ENCODE results near the gene TGFBR3L.
A peak's percentile ranks its signal among the peaks of the same experiment; 100 is the strongest.

TGFBR3L gene

DNA sequence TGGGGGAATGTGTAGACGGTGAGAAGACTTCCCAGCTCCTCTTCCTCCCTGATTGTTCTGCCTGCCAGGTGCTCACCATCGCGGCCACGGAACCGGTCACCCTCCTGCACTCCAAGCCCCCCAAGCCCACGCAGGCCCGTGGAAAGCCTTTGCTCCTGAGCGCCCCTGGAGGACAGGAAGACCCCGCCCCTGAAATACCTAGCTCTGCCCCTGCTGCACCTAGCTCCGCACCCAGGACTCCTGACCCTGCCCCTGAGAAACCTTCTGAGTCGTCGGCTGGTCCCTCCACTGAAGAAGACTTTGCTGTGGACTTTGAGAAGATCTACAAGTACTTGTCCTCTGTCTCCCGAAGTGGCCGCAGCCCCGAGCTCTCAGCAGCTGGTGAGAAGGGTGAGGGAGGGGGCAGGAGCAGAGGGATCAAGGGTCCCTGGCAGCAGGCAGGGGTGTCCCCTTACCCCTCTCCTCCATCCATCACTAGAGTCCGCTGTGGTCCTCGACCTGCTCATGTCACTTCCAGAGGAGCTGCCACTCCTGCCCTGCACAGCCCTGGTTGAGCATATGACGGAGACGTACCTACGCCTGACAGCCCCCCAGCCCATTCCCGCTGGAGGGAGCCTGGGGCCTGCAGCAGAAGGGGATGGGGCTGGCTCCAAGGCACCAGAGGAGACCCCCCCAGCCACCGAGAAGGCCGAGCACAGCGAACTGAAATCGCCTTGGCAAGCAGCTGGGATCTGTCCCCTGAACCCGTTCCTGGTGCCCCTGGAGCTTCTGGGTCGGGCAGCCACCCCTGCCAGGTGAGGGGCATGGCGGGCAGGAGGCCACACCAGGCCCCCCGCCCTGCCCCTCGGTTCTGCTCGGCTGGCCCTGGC lies 7.6 kb downstream of the TGFBR3L start:
- H3K27ac ChIP-seq, result peak overlapping the region; percentile 83
- TF ChIP-seq, protein P1, sequence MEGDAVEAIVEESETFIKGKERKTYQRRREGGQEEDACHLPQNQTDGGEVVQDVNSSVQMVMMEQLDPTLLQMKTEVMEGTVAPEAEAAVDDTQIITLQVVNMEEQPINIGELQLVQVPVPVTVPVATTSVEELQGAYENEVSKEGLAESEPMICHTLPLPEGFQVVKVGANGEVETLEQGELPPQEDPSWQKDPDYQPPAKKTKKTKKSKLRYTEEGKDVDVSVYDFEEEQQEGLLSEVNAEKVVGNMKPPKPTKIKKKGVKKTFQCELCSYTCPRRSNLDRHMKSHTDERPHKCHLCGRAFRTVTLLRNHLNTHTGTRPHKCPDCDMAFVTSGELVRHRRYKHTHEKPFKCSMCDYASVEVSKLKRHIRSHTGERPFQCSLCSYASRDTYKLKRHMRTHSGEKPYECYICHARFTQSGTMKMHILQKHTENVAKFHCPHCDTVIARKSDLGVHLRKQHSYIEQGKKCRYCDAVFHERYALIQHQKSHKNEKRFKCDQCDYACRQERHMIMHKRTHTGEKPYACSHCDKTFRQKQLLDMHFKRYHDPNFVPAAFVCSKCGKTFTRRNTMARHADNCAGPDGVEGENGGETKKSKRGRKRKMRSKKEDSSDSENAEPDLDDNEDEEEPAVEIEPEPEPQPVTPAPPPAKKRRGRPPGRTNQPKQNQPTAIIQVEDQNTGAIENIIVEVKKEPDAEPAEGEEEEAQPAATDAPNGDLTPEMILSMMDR (conservative IDR thresholded peaks at IDR 0.05), result no peak
- no peak for TF ChIP-seq ZFX (IDR thresholded peaks at IDR 0.05)

DNA sequence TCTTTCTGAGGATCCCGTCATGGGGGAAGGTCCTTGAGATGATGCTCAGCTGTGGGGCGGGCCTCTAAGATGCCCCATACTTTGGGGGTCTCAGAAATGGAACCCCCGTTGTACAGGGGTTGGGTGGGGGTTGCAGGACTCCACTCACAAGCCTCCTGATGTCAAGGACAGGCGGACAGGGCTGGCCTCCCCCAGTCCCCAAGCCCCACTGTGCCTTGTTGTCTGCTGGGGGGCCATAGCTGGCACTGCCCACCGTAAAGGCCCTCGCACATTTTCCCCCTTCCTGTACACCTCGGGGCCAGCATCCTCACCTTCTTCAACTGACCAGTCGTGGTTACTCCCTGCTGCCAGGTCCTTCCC lies 8.2 kb downstream of the TGFBR3L start:
- no peak overlapping the region; the same call in 1 of the 2 replicates for H3K27ac ChIP-seq
- TF ChIP-seq, protein P1 (conservative IDR thresholded peaks at IDR 0.05), result no peak
- no peak for TF ChIP-seq ZFX (IDR thresholded peaks at IDR 0.05)

- no peak overlapping the region for H3K27ac ChIP-seq
- TF ChIP-seq ZFX (IDR thresholded peaks at IDR 0.05), result no peak
- TF ChIP-seq, protein P1 (conservative IDR thresholded peaks at IDR 0.05), result no peak
Observed at GRCh38 chr19:7923295-7924191, 8.9 kb downstream of the TGFBR3L start.

- TF ChIP-seq, protein P1 (conservative IDR thresholded peaks at IDR 0.05), result no peak
- no peak for TF ChIP-seq ZFX (IDR thresholded peaks at IDR 0.05)
- no peak overlapping the region; the same call in 1 of the 2 replicates for H3K27ac ChIP-seq
Observed at GRCh38 chr19:7924241-7924640, 9.6 kb downstream of the TGFBR3L start.

GRCh38 chr19:7924651-7925170 lies 10.1 kb downstream of the TGFBR3L start:
- peak overlapping the region; percentile 66 for H3K27ac ChIP-seq
- TF ChIP-seq ZFX (IDR thresholded peaks at IDR 0.05), result no peak

GRCh38 chr19:7925171-7925851 lies 10.7 kb downstream of the TGFBR3L start:
- TF ChIP-seq ZFX (IDR thresholded peaks at IDR 0.05), result peak; percentile 32; the same call in 1 of the 2 replicates
- TF ChIP-seq, protein P1 (conservative IDR thresholded peaks at IDR 0.05), result peak; percentile 97

DNA sequence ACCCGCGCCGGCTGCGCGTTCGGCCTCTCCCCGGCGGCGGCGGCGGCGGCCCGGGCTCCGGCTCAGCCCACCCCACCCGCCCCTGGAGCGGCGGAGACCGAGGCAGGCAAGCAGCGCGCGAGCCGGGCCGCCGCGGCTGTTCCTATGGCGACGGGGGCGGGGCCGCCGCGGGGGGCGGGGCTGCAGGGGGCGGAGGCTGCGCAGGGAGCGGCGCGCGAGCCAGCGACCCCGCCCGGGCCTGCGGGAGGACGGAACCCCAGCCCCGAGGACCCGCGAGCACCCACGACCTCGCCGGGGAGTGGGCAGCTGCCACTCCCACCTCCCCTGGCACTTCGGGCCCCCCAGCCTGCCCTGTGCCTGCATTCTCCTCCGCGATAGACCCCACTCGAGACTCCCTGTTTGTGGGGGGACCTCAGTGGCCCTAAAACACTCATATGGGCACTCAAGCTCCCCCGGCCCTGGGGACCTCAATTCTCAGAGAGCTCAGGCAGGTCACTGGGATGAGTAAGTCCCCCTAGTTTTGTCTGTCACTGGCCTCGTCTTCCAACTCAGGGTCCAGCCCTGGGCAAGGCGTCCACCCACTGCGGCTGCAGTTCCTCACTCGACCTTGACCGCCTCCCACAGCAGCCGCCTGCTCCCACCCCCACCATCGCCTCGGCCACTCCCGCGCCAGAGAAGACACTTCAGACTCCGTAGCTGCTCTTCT lies 11.5 kb downstream of the TGFBR3L start, which contains the start of gene CTXN1:
Gene CTXN1, minus strand, starts transcription at position 115 of the 706 bp plus-strand sequence. CDS start 597 bp downstream, outside the sequence.
- TF ChIP-seq, protein P1 (conservative IDR thresholded peaks at IDR 0.05), result no peak
- TF ChIP-seq ZFX (IDR thresholded peaks at IDR 0.05), result no peak
- peak within 1 kb of the TSS; percentile 66 for H3K27ac ChIP-seq

More at GRCh38 chr19:7925171-7925851, 10.7 kb downstream of the TGFBR3L start:
- H3K27ac ChIP-seq, result peak overlapping the region; percentile 66

Measured in C4-2B (cell line).